Caco-2 (cell line): ENCODE measurements around the gene FRY. TPM values are rescaled to one million over a fixed set of nuclear protein-coding genes. Genes with fewer than 3 reads are reported as not detected.

Source experiments
- BruUV-seq: library from RNA; stranded (reverse); fragments of 400-500 nt; replicated peaks from 2 replicates; lab custom pipeline; 2021; lab: Mats Ljungman, UMichigan
- CTCF ChIA-PET: fragments of 300-600 bp; sonication (Branson Sonifier 250); formaldehyde crosslinking; loops from one replicate; lab custom pipeline; 2022; ENCODE audit warnings: antibody characterized with exemption; lab: Charles Lee
- POLR2A ChIA-PET: fragments of 300-600 bp; sonication (Branson Sonifier 250); formaldehyde crosslinking; loops from one replicate; lab custom pipeline; 2022; ENCODE audit warnings: antibody characterized with exemption; lab: Charles Lee
- DNase-seq, 2 experiments: peaks; one replicate each; pipeline versions ENCODE4 v3.0.0 to v3.0.0-alpha.2; 2020 to 2022
- H3K27me3 ChIP-seq: replicated peaks from 2 replicates; pipeline ENCODE4 v1.6.0; 2011; ENCODE audit warnings: low read length; ENCODE audit not compliant: control insufficient read depth, insufficient read depth
- H3K36me3 ChIP-seq: 2 replicates; pipeline ENCODE4 v1.5.1; 2011; ENCODE audit warnings: low read length; ENCODE audit not compliant: control insufficient read depth, insufficient read depth
- H3K4me1 ChIP-seq: fragments of 250-450 bp; sonication (Bioruptor Pico); 2 replicates; pipeline ENCODE4 v1.5.1; 2020; ENCODE audit warnings: mild to moderate bottlenecking
- H3K4me3 ChIP-seq: 2 replicates; pipeline ENCODE4 v1.5.1; 2011; ENCODE audit warnings: low read depth, mild to moderate bottlenecking, control low read depth, low read length
- H3K9me3 ChIP-seq: fragments of 250-450 bp; sonication (Bioruptor Pico); 2 replicates; pipeline ENCODE4 v1.5.1; 2020; ENCODE audit warnings: mild to moderate bottlenecking, moderate library complexity
- H3K27ac Mint-ChIP-seq: one replicate; pipeline ENCODE4 v1.8.0; 2022; ENCODE audit warnings: mixed read lengths; ENCODE audit not compliant: unreplicated experiment
- H3K27me3 Mint-ChIP-seq: one replicate; pipeline ENCODE4 v1.8.0; 2022; ENCODE audit warnings: mixed read lengths; ENCODE audit not compliant: insufficient read depth, unreplicated experiment
- H3K36me3 Mint-ChIP-seq: one replicate; pipeline ENCODE4 v1.8.0; 2022; ENCODE audit warnings: mild to moderate bottlenecking, mixed read lengths; ENCODE audit not compliant: insufficient read depth, unreplicated experiment
- H3K4me1 Mint-ChIP-seq: one replicate; pipeline ENCODE4 v1.8.0; 2022; ENCODE audit warnings: low read depth, mixed read lengths; ENCODE audit not compliant: unreplicated experiment
- H3K4me3 Mint-ChIP-seq: one replicate; pipeline ENCODE4 v1.8.0; 2022; ENCODE audit warnings: mild to moderate bottlenecking, moderate library complexity, mixed read lengths; ENCODE audit not compliant: unreplicated experiment
- H3K9me3 Mint-ChIP-seq: one replicate; pipeline ENCODE4 v1.8.0; 2022; ENCODE audit warnings: mixed read lengths; ENCODE audit not compliant: unreplicated experiment
- intact Hi-C: fragments of 100-400 bp; cut with micrococcal nuclease; formaldehyde crosslinking; loops from one replicate; pipeline ENCODE4 v1.10.0; 2022; ENCODE audit not compliant: unreplicated experiment
- total RNA-seq: library from RNA; stranded (reverse); gene quantifications from 2 replicates; pipeline ENCODE4 v1.2.3, GENCODE V29; 2022
- TF ChIP-seq, protein P1 (sequence below), 2 experiments: fragments of 200-600 bp in 1 of 2; IDR thresholded peaks; 1 replicate in 1 of 2; 2 replicates in 1 of 2; pipeline versions ENCODE4 v1.5.1 to v1.8.0; 2011 to 2022; ENCODE audit warnings: antibody characterized with exemption in 1 of 2, control low read depth in 1 of 2, inconsistent platforms in 1 of 2, low read depth in 1 of 2, low read length in 1 of 2, mild to moderate bottlenecking in 1 of 2, moderate library complexity in 1 of 2; ENCODE audit not compliant: insufficient read depth in 1 of 2, severe bottlenecking in 1 of 2, unreplicated experiment in 1 of 2

FRY gene
- total RNA-seq, 1 experiment from 2014 or later, result 118 TPM

DNA sequence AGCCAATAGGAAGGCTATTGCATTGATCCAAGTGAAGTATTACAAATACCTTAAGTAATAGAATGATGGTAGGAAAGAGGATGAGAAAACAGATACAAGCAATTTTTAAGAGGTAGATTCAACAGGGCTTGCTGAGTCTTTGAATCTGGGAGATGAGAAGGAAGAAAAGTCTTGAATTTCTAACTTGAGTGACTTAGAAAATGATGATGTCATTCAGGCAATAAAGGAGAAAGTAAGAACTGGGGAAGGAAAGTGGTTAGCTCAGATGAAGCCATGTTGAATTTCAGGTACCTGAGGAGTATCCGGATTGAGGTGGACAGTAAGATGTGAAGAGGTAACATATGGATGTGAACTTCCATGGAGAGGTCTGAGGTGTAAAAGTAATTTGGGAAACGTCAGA is 15.5 kb upstream of the FRY start:
- Mint-ChIP-seq H3K27ac (no peak overlapping the region), H3K9me3 (no peaks in the 10 kb centered on the region), H3K36me3 (no peaks in the 10 kb centered on the region), H3K4me1 (no peaks in the 10 kb centered on the region), H3K27me3 (no peaks in the 10 kb centered on the region), H3K4me3 (no peak overlapping the region)
- H3K4me3 ChIP-seq, result no peak overlapping the region
- no peak for DNase-seq
- CTCF ChIA-PET, result no interaction called here
- H3K9me3 ChIP-seq, result no peaks in the 10 kb centered on the region
- POLR2A ChIA-PET, result no interaction called here
- no peaks in the 10 kb centered on the region for H3K4me1 ChIP-seq
- BruUV-seq, result no TSS peak
- no peaks in the 10 kb centered on the region for H3K27me3 ChIP-seq
- TF ChIP-seq, protein P1, sequence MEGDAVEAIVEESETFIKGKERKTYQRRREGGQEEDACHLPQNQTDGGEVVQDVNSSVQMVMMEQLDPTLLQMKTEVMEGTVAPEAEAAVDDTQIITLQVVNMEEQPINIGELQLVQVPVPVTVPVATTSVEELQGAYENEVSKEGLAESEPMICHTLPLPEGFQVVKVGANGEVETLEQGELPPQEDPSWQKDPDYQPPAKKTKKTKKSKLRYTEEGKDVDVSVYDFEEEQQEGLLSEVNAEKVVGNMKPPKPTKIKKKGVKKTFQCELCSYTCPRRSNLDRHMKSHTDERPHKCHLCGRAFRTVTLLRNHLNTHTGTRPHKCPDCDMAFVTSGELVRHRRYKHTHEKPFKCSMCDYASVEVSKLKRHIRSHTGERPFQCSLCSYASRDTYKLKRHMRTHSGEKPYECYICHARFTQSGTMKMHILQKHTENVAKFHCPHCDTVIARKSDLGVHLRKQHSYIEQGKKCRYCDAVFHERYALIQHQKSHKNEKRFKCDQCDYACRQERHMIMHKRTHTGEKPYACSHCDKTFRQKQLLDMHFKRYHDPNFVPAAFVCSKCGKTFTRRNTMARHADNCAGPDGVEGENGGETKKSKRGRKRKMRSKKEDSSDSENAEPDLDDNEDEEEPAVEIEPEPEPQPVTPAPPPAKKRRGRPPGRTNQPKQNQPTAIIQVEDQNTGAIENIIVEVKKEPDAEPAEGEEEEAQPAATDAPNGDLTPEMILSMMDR (IDR thresholded peaks at IDR 0.05; ENCODE audit: insufficient read depth in 1 of 2, low read depth in 1 of 2, low read length in 1 of 2, severe bottlenecking in 1 of 2, unreplicated experiment in 1 of 2), result no peak
- no peaks in the 10 kb centered on the region for H3K36me3 ChIP-seq
- intact Hi-C loops, result loop anchor here (5.0 kb wide), 1 partner anchor 104 kb away; no protein-coding TSS in a partner anchor

DNA sequence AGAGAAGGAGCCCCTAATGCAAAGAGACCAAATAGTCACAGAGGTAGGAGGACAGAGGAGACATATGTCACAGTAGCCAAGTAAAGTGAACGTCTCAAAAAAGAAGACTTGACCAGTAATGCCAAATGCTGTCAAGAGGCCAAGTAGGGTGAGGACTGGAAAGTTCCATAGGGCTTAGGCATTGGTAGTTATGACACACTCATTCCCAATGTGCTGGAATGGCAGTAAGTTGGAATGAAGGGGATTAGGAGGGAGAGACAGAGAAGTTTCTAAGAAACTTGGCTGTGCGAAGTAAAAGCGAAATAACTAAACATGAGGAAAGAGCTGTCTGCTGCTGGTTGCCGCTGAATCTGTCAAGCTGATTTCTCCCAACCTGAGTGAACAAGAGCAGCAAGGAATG is 14.9 kb upstream of the FRY start:
- Mint-ChIP-seq H3K36me3 (no peaks in the 10 kb centered on the region), H3K4me1 (no peaks in the 10 kb centered on the region), H3K27ac (no peak overlapping the region), H3K9me3 (no peaks in the 10 kb centered on the region), H3K27me3 (no peaks in the 10 kb centered on the region), H3K4me3 (no peak overlapping the region)
- Histone ChIP-seq H3K27me3 (no peaks in the 10 kb centered on the region), H3K4me3 (no peak overlapping the region), H3K9me3 (no peaks in the 10 kb centered on the region), H3K36me3 (no peaks in the 10 kb centered on the region), H3K4me1 (no peaks in the 10 kb centered on the region)
- TF ChIP-seq, protein P1 (IDR thresholded peaks at IDR 0.05; ENCODE audit: insufficient read depth in 1 of 2, low read depth in 1 of 2, low read length in 1 of 2, severe bottlenecking in 1 of 2, unreplicated experiment in 1 of 2), result no peak
- no TSS peak for BruUV-seq
- no peak for DNase-seq
- ChIA-PET CTCF (no interaction called here), POLR2A (no interaction called here)
- intact Hi-C loops, result loop anchor here (5.0 kb wide), 1 partner anchor 104 kb away; no protein-coding TSS in a partner anchor

DNA sequence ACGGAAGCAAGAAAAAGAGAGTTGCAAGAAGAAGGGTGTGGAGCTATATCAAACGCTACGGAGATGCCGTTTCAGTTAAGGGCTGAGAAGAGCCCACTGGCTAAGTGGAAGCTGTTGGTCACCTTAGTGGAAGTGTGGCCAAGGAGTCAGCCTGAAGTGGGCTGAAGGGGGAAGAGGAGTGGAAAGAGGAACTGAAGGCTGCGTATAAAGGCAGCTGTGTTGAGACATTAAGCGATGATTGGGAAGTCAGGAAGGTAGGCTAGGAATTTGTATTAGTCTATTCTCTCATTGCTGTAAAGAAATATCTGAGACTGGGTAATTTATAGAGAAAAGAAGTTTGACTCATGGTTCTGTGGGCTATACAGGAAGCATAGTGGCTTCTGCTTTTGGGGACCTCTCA is 14.1 kb upstream of the FRY start:
- Mint-ChIP-seq H3K9me3 (no peaks in the 10 kb centered on the region), H3K27ac (no peak overlapping the region), H3K36me3 (no peaks in the 10 kb centered on the region), H3K4me1 (peaks cover 4% of the 10 kb centered on the region), H3K4me3 (no peak overlapping the region), H3K27me3 (no peaks in the 10 kb centered on the region)
- POLR2A ChIA-PET, result no interaction called here
- CTCF ChIA-PET, result interaction anchor here (0.6 kb wide), 1 partner anchor 217 kb away, joined by 3 read pairs; no protein-coding TSS in a partner anchor
- no peak for DNase-seq
- no peaks in the 10 kb centered on the region for H3K36me3 ChIP-seq
- no TSS peak for BruUV-seq
- TF ChIP-seq, protein P1 (IDR thresholded peaks at IDR 0.05; ENCODE audit: insufficient read depth in 1 of 2, low read depth in 1 of 2, low read length in 1 of 2, severe bottlenecking in 1 of 2, unreplicated experiment in 1 of 2), result no peak
- intact Hi-C loops, result loop anchor here (5.0 kb wide), 1 partner anchor 105 kb away; no protein-coding TSS in a partner anchor
- H3K4me1 ChIP-seq, result no peaks in the 10 kb centered on the region
- H3K9me3 ChIP-seq, result no peaks in the 10 kb centered on the region
- no peaks in the 10 kb centered on the region for H3K27me3 ChIP-seq
- no peak overlapping the region for H3K4me3 ChIP-seq
